ENCODE data around the gene CAMK2D.

DNA sequence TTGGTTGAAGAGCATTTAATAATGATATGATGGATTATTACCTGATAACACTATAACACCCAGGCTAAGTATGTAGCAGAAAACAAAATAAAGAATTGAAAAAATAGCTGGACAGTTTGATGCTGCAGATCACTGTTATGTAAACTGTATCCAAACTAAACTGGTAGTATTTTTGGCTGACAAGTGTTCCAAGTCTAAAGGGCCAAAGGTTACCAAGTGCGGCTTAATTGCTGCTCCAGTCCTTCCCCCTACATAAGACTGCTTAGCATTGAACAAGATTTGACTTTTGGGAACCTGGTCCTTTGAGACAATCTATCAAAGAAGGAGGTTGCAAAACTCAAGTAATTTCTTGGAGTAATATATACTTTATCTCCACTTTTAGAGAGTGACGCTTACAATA lies 249.6 kb downstream of the CAMK2D start:
- TF ChIP-seq, protein P1, sequence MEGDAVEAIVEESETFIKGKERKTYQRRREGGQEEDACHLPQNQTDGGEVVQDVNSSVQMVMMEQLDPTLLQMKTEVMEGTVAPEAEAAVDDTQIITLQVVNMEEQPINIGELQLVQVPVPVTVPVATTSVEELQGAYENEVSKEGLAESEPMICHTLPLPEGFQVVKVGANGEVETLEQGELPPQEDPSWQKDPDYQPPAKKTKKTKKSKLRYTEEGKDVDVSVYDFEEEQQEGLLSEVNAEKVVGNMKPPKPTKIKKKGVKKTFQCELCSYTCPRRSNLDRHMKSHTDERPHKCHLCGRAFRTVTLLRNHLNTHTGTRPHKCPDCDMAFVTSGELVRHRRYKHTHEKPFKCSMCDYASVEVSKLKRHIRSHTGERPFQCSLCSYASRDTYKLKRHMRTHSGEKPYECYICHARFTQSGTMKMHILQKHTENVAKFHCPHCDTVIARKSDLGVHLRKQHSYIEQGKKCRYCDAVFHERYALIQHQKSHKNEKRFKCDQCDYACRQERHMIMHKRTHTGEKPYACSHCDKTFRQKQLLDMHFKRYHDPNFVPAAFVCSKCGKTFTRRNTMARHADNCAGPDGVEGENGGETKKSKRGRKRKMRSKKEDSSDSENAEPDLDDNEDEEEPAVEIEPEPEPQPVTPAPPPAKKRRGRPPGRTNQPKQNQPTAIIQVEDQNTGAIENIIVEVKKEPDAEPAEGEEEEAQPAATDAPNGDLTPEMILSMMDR (IDR thresholded peaks at IDR 0.05), result no peak
- TF ChIP-seq POLR2AphosphoS5 (IDR thresholded peaks at IDR 0.05) (no peak), EP300 (IDR thresholded peaks at IDR 0.05) (no peak)

Measured in stomach (tissue), 4 donors.